Measurements from ENCODE around the gene AIFM2. TPM values are rescaled to one million over a fixed set of nuclear protein-coding genes. Genes with fewer than 3 reads are reported as not detected.

AIFM2 gene
- total RNA-seq, 1 experiment from 2014 or later, result 16.6 TPM

- TF ChIP-seq CTCF (IDR thresholded peaks at IDR 0.05) (no peak), REST (IDR thresholded peaks at IDR 0.05; ENCODE audit: insufficient read depth in 1 of 2, low read depth in 2 of 2, low read length in 1 of 2) (no peak), POLR2AphosphoS5 (IDR thresholded peaks at IDR 0.05; ENCODE audit: low read depth, low read length) (no peak), TCF7L2 (IDR thresholded peaks at IDR 0.05; ENCODE audit: low read depth, low read length) (no peak), SIN3A (IDR thresholded peaks at IDR 0.05; ENCODE audit: borderline replicate concordance, insufficient read depth, low read depth, low read length) (no peak)
- POLR2A ChIA-PET, result no interaction called here
- CTCF ChIA-PET, result no interaction called here
- BruUV-seq (replicated peaks), result no TSS peak
- Histone ChIP-seq H3K27me3 (ENCODE audit: control insufficient read depth, insufficient read depth, low read length) (peaks cover 4% of the 10 kb centered on the region; the same call in 1 of the 2 replicates), H3K4me1 (ENCODE audit: control insufficient read depth, insufficient read depth, low read length) (no peaks in the 10 kb centered on the region), H3K4me3 (ENCODE audit: low read depth in 2 of 2, low read length in 2 of 2) (no peak overlapping the region), H3K36me3 (ENCODE audit: control insufficient read depth, insufficient read depth, low read length) (no peaks in the 10 kb centered on the region), H3K9me3 (ENCODE audit: control insufficient read depth, insufficient read depth, low read depth, low read length) (no peaks in the 10 kb centered on the region), H3K27ac (ENCODE audit: low read length) (no peak overlapping the region)
- ATAC-seq (no peak), DNase-seq (ENCODE audit: low read depth, low spot score) (no peak)
- intact Hi-C loops (cut with micrococcal nuclease; ENCODE audit: unreplicated experiment), result no loop called here
- in situ Hi-C loops (cut with HindIII; ENCODE audit: low pct_unique_long_range_greater_than_20kb, low sequenced_read_pairs), result no loop called here
Observed at GRCh38 chr10:70069346-70069745, 63.3 kb downstream of the AIFM2 start.

GRCh38 chr10:70068925-70069324 is 63.7 kb downstream of the AIFM2 start:
- in situ Hi-C loops (cut with HindIII; ENCODE audit: low pct_unique_long_range_greater_than_20kb, low sequenced_read_pairs), result no loop called here
- intact Hi-C loops (cut with micrococcal nuclease; ENCODE audit: unreplicated experiment), result no loop called here
- no peaks in the 10 kb centered on the region for H3K36me3 ChIP-seq (ENCODE audit: control insufficient read depth, insufficient read depth, low read length)
- DNase-seq (ENCODE audit: low read depth, low spot score) (no peak), ATAC-seq (no peak)
- peaks cover 4% of the 10 kb centered on the region; the same call in 1 of the 2 replicates for H3K27me3 ChIP-seq (ENCODE audit: control insufficient read depth, insufficient read depth, low read length)
- no peaks in the 10 kb centered on the region for H3K4me1 ChIP-seq (ENCODE audit: control insufficient read depth, insufficient read depth, low read length)
- no peak overlapping the region for H3K27ac ChIP-seq (ENCODE audit: low read length)
- TF ChIP-seq REST (IDR thresholded peaks at IDR 0.05; ENCODE audit: insufficient read depth in 1 of 2, low read depth in 2 of 2, low read length in 1 of 2) (no peak), CTCF (IDR thresholded peaks at IDR 0.05) (no peak), TCF7L2 (IDR thresholded peaks at IDR 0.05; ENCODE audit: low read depth, low read length) (no peak), SIN3A (IDR thresholded peaks at IDR 0.05; ENCODE audit: borderline replicate concordance, insufficient read depth, low read depth, low read length) (no peak), POLR2AphosphoS5 (IDR thresholded peaks at IDR 0.05; ENCODE audit: low read depth, low read length) (no peak)
- ChIA-PET CTCF (interaction anchor here (0.6 to 0.8 kb wide), 2 partner anchors 10 to 85 kb away, joined by 3 to 4 read pairs; no protein-coding TSS in a partner anchor), POLR2A (no interaction called here)
- no peak overlapping the region for H3K4me3 ChIP-seq (ENCODE audit: low read depth in 2 of 2, low read length in 2 of 2)
- no peaks in the 10 kb centered on the region for H3K9me3 ChIP-seq (ENCODE audit: control insufficient read depth, insufficient read depth, low read depth, low read length)
- BruUV-seq (replicated peaks), result no TSS peak

All from Panc1 (cell line).